ENCODE results near the gene ITPA.
A peak's percentile ranks its signal among the peaks of the same experiment; 100 is the strongest.
"Not testable (repeated sequence)": the region's sequence is repeated elsewhere in the genome, so short reads cannot be mapped to it uniquely, and the experiment has no call there.

Gene ITPA

GRCh38 chr20:3199976-3200755, 9.1 kb upstream of the ITPA start:
- no peak for DNase-seq (ENCODE audit: low read depth in 2 of 2)

DNA sequence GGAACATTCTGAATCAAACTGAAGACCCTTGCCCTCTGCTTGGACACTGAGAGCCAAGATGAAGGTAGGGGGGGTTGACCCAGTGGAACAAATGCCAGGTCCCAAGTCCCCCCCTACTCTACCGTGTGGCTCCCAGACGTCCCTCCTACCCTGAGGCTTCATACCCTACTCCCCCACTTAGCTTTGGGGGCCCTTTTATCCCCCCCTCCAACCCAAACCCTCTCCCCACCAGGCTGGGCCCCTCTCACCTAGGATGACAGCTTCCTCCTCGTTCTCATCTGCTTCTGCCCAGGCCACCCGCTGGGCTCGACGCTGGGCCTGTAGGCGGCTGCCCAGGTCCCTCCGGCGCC, 6.4 kb upstream of the ITPA start:
- no peak for DNase-seq (ENCODE audit: low read depth in 2 of 2)

DNA sequence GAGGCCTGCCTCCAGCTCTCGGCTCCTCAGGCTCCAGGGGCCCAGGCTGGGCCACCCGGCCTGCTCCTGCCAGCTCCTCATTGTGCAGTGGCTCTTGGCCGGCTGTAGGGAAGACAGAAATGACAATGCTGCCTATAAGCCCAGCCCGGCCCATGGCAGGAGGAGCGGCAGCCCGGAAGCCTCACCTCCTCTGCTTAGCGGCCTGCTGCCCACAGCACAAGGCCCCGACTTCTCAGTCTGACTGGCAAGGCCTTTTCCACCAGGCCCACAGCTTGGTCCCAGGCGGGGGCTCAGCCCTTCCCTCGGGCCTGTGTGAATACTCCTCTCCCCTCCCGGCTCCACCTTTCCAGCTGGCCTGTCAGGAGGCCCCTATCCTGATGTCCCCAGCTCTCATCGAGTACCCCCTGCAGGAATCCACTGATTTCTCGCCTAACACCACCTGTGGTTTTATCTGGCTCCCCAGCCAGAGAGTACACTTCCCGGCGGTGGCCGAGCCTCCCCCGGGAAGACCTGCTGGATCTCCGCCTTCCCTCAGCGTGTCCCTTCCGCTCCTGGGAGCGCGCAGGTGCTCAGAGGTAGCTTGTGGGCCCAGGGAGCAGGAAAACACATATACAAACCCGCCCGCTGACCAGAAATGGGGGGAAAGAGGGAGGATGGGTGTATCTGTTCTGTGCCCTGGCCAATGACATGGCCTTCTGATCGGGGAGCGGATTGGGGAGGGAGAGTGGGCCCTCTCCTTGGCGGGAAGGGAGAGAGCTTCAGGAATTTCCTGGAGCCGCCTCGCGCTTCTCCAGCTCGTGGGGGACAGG, 5.8 kb upstream of the ITPA start:
- no peak for DNase-seq (ENCODE audit: low read depth in 2 of 2)

DNA sequence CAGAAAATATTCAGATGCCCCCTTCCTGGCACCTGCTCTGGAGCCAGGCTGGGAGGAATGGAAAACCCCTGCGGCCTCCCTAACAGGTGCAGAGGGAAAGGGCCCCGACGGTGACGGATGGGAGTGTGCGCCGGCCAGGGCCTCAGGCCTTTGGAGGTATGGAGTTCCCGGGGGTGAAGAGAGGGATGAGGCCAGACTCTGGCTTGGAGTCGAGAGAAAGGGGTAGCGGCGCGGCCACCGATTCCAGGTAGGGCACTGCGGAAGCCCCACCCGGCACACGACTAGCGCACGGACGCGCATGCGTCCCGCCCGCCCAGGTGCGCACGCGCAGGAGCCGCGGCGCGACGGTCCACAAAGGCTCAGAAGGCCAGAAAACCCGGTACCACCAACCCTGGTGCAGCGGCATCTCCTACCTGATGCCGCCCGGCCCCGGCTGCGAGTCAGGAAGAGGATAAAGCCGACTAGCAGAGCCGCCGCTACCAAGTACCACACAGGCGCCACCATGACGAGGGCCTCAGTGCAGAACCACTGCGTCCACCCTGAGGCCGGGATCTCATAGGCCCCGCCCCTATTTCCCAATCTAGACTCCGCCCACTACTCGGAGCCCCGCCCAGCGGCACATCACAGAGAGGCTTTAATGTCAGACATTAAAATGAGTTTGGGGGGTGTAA, 5.0 kb upstream of the ITPA start, which contains the start of gene DDRGK1:
DDRGK1 (minus strand) TSS at position 559 of the 671 bp plus-strand sequence; CDS start at position 504, 55 bp downstream.
- peak; percentile 71 to 89 for DNase-seq (ENCODE audit: low read depth in 2 of 2)

- no peak for DNase-seq (ENCODE audit: low read depth in 2 of 2)
Measured at GRCh38 chr20:3208786-3209256, 477 bp upstream of the ITPA start.

DNA sequence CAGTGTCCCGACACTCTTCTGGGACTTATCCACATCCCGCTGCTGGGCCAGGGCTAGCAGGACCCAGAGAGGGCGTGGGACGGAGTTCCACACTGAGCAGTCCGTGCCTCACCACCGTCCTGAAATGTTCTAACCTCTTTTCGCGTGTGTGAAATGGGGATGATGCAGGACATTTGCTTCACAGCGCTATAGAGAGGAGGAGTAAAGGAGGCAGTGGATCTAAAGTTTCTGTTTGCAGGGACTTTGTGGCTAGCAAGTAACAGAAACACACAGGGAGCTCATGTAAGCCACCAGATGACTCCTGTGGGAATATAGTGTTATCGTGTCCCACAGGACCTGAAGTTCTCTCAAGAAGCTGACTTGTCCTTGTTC, 634 bp downstream of the ITPA start:
- no peak for DNase-seq (ENCODE audit: low read depth in 2 of 2)

DNA sequence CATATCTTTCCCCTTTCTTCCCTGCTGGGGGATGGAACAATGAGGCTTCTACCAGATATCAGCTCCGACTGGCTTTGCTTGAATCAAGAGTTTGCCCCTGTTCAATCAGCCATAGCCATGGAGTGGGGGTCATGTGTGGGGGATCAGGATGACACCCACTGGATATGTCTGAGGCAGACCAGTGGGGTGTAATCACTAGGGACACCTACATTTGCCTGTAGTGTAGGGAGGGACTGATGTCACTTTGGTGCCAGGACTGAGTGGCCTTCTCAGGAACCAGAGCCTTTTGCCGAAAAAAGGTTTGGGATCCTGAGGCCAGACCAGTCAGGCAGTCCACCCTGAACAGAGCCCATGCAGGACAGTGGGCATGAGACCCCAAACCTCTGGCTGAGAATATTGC, 1.0 kb downstream of the ITPA start:
- DNase-seq (ENCODE audit: low read depth in 2 of 2), result no peak

DNA sequence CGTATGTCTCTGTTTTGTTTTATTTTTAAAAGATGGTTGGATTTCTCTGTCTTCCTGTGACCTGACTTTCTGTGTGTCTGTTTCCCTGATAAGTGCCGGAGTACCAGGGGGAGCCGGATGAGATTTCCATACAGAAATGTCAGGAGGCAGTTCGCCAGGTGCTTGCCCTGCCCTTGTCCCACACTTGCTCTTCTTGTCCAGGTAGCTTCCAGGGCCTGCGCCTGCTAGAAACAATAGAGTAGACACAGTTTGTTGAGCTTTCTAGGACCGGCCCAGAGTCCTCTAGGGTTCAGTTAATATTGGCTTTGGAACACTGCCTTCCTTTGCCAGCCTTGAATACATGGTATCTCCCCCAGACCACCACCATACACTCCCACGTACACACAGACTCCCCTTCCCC, 3.9 kb downstream of the ITPA start:
- DNase-seq (ENCODE audit: low read depth in 2 of 2), result no peak

DNA sequence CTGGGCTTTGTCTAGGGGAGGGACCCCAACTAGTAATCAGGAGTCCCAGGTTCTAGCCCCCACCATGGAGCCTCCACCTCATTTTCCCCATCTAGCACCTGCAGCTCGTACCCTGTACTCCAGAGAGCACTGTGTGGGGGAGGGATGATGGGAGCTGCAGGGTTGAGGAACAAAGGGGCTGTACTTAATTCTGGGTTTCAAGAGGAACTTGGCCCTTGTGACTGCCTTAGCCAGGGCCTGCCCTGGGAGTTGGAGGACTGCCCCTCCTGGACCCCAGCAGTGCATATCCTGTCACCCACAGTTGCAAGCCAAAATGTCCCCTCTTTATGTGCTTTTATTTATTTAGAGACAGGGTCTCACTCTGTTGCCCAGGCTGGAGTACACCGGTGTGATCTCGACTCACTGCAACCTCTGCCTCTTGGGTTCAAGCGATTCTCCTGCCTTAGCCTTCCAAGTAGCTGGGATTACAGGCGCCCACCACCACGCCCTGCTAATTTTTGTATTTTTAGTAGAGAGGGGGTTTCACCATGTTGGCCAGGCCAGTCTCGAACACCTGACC, 6.1 kb downstream of the ITPA start:
- DNase-seq (ENCODE audit: low read depth in 2 of 2), result not testable (repeated sequence)

DNA sequence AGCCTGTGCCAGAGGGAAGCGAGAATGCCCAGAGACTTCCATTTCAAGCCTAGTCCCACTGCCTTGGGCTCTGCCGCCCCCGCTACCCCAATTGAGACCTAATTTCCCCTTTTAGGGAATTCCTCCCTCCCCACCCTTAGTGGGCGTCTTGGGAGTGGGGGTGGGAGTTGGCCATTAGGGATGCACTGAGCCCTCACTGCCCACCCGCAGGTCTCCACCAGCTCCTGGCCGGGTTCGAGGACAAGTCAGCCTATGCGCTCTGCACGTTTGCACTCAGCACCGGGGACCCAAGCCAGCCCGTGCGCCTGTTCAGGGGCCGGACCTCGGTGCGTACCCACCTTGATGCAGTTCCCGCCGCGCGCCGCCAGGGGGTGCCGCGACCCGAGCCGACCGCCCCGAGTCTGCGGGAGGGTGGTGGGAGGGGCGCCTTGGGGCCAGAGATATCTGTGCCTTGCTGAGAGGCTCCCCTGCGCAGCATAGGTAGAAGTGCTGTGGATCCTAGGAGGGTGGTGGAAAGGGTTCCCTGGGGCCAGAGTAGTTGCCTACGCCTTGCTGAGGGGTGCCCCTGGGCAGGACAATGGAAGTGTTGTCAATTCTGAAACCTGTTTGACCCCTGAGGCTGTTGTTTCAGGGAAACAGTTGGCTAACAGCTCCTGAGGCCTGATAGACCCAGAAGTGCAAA, 9.2 kb downstream of the ITPA start:
- peak; percentile 55 to 71 for DNase-seq (ENCODE audit: low read depth in 2 of 2)

DNA sequence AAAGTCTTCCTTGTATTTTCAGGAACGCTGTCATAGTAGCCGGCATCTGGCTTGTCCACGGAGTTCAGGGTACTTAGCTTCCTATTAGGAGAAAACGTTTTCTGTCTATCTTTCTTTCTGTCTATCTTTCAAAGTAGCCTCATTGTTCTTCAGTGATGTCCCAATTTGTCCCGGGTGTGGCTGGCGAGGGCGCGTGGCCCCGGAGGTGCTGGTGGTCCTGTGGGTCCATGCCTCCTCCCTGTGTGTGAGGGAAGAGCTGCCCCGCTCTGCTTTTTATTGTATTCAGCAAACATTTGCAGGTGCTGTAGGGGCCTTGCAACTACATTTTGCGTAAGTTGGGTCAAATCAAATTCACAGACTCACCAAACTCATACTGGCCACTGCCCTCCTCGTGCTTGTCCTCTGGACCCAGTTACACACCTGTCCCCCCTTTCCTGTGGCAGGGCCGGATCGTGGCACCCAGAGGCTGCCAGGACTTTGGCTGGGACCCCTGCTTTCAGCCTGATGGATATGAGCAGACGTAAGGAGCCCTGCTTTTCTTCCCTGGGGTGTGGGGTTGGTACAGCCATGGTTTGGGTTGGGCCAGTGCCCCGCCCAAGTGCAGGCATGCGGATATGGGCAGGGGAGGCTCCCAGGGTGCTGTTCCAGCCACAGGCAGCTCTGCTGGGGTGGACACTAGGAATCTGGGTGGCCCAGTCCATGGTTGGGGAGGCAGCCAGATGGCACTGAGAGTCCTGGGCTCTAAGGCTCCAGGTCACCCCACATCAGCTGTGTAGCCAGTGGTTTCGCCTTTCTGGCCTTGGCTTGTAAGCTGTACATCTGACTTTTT, 12.3 kb downstream of the ITPA start:
- DNase-seq (ENCODE audit: low read depth in 2 of 2), result no peak

DNA sequence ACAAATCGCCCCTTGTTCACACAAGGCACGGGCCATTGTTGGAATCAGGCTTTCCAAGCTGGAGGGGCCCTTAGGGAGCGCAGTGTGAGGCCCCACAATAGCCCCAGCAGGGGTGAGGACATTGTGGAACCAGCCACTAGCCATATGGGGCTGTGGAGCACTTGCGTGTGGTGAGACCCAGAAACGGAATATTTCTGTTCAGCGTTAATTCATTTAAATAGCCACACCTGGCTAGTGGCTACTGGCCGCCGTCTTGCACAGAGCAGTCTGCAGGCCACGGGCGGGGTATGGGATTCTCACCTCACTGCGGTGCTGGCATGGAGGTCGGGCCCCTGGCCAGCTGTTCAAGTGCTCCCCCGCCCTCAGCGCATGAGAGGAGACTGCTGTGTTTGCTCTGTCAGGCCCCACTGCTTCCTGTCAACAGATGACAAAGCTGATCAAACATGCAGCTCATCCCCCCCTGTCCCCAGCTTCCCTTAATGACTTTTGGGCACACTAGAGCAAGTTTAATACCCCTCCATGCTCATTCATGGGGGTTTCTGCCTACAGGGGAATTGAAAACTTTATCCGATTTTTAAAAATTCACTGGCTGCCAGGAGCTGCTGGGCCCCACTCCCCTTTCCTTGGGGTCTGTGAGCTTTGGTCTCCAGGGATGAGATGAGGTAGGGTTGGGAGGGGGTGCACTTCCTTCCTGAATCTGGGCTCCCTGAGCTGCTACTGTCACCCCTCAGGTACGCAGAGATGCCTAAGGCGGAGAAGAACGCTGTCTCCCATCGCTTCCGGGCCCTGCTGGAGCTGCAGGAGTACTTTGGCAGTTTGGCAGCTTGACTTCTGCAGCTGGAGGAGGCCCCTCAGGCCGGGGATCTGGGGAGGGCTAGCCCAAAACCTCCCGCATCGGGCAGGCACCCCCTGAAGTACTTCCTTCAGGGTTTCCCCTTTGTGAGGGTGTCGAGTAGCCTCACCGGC, 13.6 kb downstream of the ITPA start:
- DNase-seq (ENCODE audit: low read depth in 2 of 2), result no peak

- no peak for DNase-seq (ENCODE audit: low read depth in 2 of 2)
Measured at GRCh38 chr20:3223651-3223993, 14.3 kb downstream of the ITPA start.

DNA sequence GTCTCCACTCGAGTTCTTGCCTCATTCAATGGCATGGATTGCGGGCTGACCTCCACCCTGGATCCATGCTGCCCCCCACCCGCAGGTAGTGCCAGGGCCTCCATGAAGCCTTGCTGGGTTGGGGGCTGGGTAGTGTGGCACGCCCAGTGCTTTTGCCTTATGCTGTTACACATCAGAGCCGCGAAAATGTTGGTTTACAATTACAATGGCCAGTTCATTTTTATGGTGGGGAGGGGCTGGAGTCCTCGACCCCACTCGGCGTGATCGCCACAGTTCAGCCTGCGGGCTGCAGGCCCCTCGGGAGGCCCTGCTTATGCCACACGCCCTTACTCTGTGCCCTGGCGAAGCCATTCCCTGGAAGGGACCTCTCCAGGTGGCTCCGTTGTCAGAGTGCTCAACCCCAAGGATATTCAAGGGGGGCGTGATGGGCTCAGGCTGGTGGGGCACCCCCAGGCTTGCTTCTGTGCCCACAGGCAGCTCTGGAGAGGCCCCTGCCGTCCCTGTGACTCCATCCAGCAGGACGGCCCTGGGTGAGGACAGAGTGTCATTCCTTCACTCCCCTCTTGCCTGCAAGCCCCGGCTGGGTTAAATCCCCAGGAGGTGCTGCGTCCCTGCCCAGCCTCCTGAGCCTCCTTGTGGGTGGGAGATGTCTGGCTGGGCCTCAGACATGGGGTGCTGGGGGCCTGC, 14.8 kb downstream of the ITPA start:
- no peak for DNase-seq (ENCODE audit: low read depth in 2 of 2)

DNA sequence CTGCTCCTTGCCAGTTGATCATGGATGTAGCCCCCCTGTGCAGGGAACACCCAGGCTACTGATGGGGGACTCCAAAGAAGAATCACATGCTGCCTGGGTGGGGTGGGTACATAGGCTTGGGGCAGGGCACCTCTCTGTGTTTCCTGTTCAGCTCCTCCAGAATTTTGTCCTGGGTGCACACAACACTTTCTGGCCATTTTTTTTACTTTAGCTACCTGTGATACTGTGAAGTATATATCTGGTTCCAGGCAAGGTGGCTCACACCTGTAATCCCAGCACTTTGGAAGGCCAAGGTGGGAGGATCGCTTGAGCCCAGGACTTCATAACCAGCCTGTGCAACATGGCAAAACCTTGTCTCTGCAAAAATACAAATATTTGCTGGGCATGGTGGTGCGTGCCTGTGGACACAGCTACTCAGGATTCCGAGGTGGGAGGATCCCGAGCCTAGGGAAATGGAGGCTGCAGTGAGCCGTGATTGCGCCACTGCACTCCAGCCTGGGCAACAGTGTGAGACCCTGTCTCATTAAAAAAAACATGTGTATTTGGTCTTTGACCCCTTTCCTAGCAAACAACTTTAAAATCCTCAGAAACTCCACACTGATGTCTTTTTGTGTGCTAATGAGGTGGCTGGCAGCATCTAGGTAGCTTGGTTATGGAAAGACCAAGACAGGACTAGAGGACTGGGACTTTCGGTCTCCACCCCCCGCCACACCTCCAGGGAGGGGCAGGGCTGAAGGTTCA, 15.6 kb downstream of the ITPA start:
- DNase-seq (ENCODE audit: low read depth in 2 of 2), result no peak

DNA sequence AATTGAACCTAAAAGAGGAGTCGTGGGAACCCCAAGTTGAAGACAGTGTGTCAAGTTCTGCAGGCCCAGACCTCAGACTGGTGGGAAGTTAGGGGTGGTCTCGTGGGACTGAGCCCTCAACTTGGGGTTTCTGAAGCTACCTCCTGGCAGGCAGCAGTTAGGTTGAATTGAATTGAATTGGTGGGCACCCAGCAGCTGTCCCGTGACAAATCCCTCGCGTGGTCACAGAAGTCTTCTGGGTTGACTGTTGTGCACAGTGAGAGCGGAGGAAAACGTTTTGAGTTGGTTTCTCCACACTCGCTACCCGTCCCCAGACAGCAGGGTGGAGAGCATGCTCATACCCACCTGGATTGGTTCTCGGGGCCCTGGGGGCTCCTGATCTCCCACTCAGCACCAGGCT, 16.8 kb downstream of the ITPA start:
- no peak for DNase-seq (ENCODE audit: low read depth in 2 of 2)

DNA sequence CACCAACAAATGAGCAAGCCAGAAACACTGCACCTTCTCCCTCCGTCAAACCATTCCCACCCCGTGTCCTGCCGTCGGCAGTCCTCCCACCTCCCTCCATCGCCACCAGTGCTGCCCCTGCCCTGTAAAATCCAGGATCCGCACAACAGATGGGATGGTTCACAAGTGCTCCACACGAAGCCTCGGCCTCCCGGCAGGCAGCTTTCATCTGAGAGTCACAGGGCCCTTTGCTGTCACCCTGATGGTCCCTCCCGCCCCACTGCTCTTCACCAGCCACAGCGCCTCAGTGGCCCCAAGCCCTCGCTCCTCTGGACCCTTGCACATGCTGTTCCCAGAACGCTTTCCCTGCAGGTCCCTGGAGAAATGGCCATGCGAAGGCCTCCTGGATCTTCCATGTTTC, 17.6 kb downstream of the ITPA start:
- no peak for DNase-seq (ENCODE audit: low read depth in 2 of 2)

DNA sequence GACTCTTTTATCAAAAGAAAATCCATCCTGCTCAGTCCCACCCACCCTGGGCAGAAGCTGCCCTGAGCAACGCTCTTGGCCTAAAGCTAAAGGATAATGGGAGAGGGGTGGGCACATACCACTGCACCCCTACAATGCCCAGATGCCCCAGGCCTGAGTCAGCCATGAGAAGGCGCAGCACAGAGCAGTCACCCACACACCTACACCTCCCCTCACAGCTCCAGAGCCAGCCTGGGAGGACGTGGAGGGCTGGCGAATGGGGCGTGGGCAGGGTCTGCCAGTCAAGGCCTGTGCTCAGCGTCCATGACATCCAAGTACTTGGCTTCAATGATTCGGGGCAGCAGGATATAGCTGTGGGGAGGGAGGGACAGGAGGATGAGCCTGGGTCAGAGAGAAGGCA, 18.2 kb downstream of the ITPA start:
- no peak for DNase-seq (ENCODE audit: low read depth in 2 of 2)

All from stimulated activated CD4-positive, alpha-beta T cell treated with anti-CD3 and anti-CD28 coated beads, Interleukin-1b, Interleukin-23, amount 100 ng/mL, for 1 hour (primary cell).